PC-3 (cell line): Measurements from ENCODE around the gene DCHS2.

Experiments
- CTCF ChIP-seq: fragments of 300-600 bp; sonication (generic); conservative IDR thresholded peaks from 2 replicates; pipeline ENCODE4 v1.5.1; 2017; ENCODE audit warnings: antibody characterized with exemption, low read depth, mild to moderate bottlenecking, low read length
- EZH2 ChIP-seq: fragments of 300-600 bp; sonication (generic); IDR thresholded peaks from one replicate; pipeline ENCODE4 v1.6.1; 2017; ENCODE audit warnings: antibody characterized with exemption, mild to moderate bottlenecking, low read length; ENCODE audit not compliant: unreplicated experiment
- EZH2phosphoT487 ChIP-seq: fragments of 300-600 bp; sonication (generic); IDR thresholded peaks from 2 replicates; pipeline ENCODE4 v1.6.1; 2018; ENCODE audit warnings: mild to moderate bottlenecking, antibody characterized with exemption, low read length, borderline replicate concordance

- TF ChIP-seq CTCF, result no peak
- TF ChIP-seq EZH2, result no peak
- no peak for TF ChIP-seq EZH2phosphoT487
These were observed 66.7 kb downstream of the DCHS2 start for GRCh38 chr4:154424810-154425484.
